Stimulated activated naive CD4-positive, alpha-beta T cell (primary cell): ENCODE measurements around the gene PRSS2.

Experiments
- DNase-seq, 6 experiments: peaks; one replicate each; lab custom pipeline; 2025; lab: John Stamatoyannopoulos, UW

PRSS2 gene

DNA sequence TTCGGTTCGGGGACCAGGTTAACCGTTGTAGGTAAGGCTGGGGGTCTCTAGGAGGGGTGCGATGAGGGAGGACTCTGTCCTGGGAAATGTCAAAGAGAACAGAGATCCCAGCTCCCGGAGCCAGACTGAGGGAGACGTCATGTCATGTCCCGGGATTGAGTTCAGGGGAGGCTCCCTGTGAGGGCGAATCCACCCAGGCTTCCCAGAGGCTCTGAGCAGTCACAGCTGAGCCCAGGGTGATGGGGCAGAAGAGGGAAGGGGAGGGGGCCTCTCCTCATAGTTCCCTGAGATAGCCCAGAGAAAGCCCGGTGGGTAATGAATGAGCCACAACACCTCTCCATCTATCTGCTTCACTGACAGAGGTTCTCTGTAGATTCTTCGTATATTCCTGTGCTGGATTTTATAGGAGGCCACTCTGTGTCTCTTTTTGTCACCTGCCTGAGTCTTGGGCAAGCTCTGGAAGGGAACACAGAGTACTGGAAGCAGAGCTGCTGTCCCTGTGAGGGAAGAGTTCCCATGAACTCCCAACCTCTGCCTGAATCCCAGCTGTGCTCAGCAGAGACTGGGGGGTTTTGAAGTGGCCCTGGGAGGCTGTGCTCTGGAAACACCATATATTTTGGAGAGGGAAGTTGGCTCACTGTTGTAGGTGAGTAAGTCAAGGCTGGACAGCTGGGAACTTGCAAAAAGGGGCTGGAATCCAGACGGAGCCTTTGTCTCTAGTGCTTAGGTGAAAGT lies 16.4 kb downstream of the PRSS2 start:
- no peak for DNase-seq

DNA sequence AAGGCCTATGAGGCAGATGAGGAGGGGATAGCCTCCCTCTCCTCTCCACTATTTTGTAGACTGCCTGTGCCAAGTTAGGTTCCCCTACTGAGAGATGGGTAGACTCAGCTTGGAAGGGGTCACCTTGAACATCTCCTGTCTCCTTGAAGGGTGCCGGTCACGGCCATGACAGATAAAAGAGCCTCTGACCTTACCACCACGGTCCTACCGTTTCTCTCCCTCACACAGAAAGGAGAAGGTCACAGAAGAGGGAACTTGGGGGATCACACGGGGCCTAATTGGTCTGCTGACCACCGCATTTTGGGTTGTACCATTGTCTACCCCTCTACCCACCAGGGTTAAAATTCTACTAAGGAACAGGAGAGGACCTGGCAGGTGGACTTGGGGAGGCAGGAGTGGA lies 17.0 kb downstream of the PRSS2 start:
- DNase-seq = no peak

DNA sequence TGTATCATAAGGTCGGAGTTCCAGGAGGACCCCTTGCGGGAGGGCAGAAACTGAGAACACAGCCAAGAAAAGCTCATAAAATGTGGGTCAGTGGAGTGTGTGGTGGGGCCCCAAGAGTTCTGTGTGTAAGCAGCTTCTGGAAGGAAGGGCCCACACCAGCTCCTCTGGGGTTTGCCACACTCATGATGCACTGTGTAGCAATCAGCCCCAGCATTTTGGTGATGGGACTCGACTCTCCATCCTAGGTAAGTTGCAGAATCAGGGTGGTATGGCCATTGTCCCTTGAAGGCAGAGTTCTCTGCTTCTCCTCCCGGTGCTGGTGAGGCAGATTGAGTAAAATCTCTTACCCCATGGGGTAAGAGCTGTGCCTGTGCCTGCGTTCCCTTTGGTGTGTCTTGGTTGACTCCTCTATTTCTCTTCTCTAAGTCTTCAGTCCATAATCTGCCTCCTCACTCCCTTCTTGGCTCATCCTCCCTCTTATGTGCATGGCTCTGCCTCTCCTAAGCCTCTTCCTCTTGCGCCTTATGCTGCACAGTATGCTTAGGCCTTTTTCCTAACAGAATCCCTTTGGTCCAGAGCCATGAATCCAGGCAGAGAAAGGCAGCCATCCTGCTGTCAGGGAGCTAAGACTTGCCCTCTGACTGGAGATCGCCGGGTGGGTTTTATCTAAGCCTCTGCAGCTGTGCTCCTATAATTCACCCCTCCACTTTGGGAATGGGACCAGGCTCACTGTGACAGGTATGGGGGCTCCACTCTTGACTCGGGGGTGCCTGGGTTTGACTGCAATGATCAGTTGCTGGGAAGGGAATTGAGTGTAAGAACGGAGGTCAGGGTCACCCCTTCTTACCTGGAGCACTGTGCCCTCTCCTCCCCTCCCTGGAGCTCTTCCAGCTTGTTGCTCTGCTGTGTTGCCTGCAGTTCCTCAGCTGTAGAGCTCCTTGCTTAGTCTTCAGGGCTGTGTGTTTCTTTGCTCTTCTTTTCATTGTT lies 17.8 kb downstream of the PRSS2 start:
- no peak for DNase-seq

DNA sequence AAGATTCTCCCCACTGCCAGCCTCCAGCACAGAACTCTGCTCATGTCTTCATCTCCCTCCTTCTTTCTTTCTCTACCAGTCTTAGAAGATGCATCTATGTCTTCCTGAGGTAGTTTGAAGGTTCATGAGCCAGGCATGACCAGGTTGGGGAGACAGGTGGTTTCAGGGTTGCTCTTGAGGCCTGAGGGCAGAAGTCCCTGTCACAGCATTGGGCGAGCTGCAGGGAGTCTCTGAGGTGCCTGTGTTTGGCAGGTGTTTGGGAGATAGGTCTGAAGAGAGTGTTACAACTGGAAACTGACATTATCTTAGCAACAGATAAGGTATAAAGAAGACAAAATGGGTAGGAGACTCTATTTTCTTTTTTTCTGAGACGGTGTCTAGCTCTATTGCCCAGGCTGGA lies 18.7 kb downstream of the PRSS2 start:
- DNase-seq = no peak

DNA sequence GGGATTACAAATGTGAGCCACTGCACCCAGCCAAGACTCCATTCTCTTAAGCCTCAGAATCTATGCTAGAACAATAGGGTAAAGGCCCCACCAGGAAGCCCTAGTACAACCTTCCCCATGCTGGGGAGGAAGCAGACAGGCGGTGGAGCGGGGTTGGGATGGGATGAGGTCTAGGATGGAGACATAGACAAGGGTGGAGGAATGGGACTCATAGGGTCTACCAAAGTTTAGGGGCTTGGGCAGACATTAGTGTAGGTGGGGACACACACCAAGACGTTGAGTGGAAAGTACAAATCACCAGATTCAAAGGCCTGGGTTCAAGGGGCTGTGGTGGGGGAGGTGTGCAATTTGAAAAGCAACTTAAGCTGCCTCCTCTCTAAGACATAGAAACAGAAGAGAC lies 19.3 kb downstream of the PRSS2 start:
- no peak for DNase-seq

DNA sequence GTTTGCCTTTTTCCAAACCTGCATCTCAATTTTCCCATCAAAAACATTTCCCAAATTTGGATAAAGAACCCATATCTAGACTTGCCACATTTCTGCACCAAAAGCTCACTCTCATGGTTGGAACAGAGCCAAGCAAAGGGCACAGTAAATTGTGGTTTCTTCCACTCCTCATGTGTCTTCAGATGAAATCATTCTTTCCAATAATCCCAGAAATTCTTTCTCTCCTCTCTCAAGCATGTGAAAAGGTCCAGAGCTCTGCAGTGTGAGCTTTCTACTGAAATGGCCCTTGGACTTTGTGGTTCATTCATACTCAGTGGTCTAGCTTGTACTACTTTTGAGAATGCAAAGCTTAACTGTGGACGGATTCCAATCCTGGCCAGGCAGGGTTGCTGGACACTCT lies 19.8 kb downstream of the PRSS2 start:
- no peak for DNase-seq

DNA sequence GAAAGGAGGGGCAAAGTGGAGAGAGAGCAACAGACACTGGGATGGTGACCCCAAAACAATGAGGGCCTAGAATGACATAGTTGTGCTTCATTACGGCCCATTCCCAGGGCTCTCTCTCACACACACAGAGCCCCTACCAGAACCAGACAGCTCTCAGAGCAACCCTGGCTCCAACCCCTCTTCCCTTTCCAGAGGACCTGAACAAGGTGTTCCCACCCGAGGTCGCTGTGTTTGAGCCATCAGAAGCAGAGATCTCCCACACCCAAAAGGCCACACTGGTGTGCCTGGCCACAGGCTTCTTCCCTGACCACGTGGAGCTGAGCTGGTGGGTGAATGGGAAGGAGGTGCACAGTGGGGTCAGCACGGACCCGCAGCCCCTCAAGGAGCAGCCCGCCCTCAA lies 20.7 kb downstream of the PRSS2 start:
- no peak for DNase-seq

DNA sequence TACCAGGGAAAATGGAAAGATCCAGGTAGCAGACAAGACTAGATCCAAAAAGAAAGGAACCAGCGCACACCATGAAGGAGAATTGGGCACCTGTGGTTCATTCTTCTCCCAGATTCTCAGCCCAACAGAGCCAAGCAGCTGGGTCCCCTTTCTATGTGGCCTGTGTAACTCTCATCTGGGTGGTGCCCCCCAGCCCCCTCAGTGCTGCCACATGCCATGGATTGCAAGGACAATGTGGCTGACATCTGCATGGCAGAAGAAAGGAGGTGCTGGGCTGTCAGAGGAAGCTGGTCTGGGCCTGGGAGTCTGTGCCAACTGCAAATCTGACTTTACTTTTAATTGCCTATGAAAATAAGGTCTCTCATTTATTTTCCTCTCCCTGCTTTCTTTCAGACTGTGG lies 21.4 kb downstream of the PRSS2 start:
- DNase-seq = no peak

DNA sequence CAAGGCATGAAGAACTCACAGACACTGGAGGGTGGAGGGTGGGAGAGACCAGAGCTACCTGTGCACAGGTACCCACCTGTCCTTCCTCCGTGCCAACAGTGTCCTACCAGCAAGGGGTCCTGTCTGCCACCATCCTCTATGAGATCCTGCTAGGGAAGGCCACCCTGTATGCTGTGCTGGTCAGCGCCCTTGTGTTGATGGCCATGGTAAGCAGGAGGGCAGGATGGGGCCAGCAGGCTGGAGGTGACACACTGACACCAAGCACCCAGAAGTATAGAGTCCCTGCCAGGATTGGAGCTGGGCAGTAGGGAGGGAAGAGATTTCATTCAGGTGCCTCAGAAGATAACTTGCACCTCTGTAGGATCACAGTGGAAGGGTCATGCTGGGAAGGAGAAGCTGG lies 21.8 kb downstream of the PRSS2 start:
- DNase-seq = no peak

DNA sequence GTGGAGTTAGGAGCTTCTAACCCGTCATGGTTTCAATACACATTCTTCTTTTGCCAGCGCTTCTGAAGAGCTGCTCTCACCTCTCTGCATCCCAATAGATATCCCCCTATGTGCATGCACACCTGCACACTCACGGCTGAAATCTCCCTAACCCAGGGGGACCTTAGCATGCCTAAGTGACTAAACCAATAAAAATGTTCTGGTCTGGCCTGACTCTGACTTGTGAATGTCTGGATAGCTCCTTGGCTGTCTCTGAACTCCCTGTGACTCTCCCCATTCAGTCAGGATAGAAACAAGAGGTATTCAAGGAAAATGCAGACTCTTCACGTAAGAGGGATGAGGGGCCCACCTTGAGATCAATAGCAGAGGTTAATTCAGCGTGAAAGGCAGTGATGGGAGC lies 22.4 kb downstream of the PRSS2 start:
- no peak for DNase-seq

DNA sequence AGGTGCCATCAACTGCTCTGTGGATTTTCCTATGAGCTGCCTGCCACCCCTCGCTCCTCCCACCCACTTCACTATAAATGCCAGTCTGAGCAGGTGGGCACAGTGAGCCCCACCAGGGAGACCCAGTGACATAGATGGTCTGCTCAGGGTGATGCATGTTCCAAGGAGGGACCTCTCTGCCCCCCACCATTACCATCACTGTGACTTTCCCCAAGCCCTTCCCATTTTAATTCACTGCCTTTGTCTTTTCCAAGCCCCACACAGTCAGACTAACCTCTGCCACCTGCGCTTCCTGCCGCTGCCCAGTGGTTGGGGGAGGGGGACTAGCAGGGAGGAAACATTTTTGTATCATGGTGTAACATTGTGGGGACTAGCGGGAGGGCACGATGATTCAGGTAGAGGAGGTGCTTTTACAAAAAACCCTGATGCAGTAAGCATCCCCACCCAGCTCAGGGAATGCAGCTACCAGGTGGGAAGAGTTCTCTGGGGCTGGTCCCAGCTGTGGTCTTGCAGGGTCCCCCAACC lies 24.6 kb downstream of the PRSS2 start:
- peak in 5 of 6 experiments; percentile 44 to 73 (median 65) for DNase-seq

DNA sequence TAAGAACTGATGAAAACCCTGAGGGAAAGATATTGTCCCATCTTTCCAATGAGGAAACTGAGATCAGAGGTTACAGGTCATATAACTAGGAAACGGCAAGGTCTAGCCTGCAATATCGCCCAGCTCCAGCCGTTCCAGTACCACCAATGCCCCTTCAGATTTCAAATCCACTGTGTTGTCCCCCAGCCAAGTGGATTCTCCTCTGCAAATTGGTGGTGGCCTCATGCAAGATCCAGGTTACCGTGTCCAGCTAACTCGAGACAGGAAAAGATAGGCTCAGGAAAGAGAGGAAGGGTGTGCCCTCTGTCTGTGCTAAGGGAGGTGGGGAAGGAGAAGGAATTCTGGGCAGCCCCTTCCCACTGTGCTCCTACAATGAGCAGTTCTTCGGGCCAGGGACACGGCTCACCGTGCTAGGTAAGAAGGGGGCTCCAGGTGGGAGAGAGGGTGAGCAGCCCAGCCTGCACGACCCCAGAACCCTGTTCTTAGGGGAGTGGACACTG lies 25.3 kb downstream of the PRSS2 start:
- no peak for DNase-seq

DNA sequence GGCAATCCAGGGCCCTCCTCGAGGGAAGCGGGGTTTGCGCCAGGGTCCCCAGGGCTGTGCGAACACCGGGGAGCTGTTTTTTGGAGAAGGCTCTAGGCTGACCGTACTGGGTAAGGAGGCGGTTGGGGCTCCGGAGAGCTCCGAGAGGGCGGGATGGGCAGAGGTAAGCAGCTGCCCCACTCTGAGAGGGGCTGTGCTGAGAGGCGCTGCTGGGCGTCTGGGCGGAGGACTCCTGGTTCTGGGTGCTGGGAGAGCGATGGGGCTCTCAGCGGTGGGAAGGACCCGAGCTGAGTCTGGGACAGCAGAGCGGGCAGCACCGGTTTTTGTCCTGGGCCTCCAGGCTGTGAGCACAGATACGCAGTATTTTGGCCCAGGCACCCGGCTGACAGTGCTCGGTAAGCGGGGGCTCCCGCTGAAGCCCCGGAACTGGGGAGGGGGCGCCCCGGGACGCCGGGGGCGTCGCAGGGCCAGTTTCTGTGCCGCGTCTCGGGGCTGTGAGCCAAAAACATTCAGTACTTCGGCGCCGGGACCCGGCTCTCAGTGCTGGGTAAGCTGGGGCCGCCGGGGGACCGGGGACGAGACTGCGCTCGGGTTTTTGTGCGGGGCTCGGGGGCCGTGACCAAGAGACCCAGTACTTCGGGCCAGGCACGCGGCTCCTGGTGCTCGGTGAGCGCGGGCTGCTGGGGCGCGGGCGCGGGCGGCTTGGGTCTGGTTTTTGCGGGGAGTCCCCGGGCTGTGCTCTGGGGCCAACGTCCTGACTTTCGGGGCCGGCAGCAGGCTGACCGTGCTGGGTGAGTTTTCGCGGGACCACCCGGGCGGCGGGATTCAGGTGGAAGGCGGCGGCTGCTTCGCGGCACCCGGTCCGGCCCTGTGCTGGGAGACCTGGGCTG lies 26.0 kb downstream of the PRSS2 start:
- DNase-seq = no peak

DNA sequence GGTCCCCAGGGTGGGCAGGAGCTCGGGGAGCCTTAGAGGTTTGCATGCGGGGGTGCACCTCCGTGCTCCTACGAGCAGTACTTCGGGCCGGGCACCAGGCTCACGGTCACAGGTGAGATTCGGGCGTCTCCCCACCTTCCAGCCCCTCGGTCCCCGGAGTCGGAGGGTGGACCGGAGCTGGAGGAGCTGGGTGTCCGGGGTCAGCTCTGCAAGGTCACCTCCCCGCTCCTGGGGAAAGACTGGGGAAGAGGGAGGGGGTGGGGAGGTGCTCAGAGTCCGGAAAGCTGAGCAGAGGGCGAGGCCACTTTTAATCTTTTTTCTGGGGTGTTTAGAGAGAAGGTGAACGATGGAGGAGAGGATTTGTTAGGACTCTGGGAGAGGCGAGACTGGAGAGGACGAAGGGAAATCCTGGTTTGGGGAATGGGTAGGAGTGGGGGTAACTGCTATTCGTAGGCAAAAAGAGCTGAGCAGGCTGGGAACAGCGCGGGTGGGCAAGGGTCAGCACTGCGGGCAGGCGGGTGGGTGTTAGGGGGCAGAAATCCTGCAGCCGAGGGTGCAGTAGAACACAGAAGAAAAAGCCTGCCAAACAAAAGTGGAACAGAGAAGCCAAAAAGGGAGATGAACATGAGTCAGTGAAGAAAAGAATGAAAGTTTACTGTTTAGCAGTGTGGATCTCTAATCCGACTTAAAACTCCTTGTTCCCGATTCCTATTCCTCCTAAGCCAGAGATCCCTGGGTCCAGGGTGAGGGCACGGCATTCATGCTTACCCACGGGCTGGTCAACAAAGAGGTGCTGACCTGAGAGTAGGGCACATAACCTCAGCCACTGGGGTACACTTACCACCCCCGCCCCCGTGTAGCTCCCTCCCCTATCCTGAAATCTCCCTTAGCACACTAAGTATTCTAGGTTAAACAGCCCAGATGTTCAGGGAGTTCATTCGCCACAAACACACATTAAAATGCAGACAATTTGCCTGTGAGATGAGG lies 26.9 kb downstream of the PRSS2 start:
- peak in 1 of 6 experiments; percentile 35 for DNase-seq

DNA sequence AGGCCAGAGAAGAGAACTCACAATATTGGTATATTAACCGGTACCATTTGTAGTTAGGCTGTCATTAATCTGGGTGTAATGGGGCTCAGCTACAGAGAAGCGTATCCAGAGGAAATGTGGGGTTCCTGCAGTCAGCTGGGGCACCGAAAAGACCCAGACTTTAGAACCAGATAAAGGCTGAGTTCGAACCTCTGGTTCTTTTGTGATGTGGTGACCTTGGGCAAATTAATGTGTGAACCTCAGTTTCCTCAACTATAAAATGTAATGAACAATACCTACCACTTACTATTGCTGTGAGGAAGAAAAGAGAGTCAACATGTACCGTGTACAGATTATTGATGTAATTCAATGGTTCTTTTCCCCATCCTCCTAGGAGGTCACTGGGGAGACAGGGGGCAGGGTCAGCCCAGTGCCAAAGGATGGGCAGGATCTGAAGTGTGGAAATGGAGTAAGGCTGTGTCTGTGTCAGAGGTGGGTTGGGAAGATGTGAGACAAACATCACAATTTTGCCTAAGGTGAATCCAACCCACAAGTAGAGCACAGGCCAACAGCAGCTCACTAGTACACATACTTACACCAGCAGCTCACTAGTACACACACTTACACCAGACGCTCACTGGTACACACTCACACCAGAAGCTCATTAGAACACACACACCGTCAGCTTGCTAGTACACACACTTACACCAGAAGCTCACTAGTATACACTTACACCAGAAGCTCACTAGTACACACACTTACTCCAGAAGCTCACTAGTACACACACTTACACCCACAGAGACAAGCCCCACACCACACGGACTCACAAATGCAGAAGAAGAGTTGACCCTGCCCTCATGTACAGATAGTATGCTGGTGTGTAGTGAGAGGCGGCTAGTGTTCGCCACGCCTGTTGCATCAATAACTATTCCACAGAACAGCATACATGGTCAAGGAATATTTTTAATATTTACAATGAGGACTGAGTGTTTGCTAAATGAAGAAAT lies 28.0 kb downstream of the PRSS2 start:
- DNase-seq = peak in 2 of 6 experiments; percentile 29 to 36

DNA sequence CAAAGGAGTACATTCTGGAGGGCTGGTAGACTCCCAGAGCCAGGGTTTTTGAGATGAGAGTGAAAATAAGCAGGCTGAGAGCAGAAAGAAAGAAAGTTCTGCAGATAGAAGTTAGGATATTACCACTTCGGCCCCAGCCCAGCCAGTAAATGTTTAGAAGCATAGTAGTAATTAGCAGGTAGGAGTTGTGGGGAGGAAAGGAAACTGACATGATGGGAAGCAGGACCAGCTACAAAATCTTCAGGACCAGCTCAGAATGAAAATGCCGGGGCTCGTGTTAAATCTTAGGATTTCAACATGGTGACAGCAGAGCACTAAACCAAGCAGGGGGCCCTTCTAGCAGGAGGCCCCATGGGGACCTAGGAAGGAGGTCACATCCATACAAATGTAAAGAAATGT lies 28.7 kb downstream of the PRSS2 start:
- DNase-seq = no peak

DNA sequence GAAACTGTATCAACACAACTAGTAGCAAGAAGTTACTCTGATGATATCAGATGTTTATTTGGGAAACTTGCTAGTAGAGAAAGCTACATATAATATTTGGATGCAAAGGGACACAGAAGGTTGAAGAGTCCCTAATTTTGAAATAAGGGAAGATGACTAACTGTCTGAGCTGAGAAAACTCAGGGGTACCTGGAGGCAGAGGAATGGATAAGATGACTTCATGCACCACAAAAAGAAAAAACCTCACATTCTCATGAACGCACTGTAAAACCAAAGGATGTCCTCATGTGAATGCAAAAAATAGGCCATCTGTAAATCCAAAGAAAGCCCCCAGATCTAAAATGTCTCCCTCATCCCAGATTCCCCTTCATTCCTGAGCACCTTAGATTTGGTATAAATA lies 29.3 kb downstream of the PRSS2 start:
- peak in 1 of 6 experiments; percentile 21 for DNase-seq

DNA sequence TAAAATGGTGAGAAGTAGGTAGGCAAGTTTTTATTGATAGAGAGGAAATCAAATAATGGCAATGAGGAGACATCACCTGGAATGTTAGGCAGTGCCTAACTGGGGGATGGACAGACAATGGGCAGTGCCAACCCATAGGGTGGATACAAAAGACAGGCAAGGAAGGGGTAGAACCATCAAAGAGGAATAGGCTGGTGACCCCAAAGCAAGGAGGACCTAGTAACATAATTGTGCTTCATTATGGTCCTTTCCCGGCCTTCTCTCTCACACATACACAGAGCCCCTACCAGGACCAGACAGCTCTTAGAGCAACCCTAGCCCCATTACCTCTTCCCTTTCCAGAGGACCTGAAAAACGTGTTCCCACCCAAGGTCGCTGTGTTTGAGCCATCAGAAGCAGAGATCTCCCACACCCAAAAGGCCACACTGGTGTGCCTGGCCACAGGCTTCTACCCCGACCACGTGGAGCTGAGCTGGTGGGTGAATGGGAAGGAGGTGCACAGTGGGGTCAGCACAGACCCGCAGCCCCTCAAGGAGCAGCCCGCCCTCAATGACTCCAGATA lies 30.0 kb downstream of the PRSS2 start:
- DNase-seq = no peak
